Cerebellar nuclear complex (tissue), 1 donor: ENCODE measurements around the gene RALGAPA2.

Experiments
- DNase-seq, 2 experiments: peaks; one replicate each; lab custom pipeline; 2025; lab: John Stamatoyannopoulos, UW

Gene RALGAPA2

GRCh38 chr20:20535051-20535450 is 177.4 kb downstream of the RALGAPA2 start:
- no peak for DNase-seq

- DNase-seq: no peak
Measured at GRCh38 chr20:20531283-20531682, 181.2 kb downstream of the RALGAPA2 start.

- DNase-seq: no peak
Measured at GRCh38 chr20:20530428-20531151, 181.9 kb downstream of the RALGAPA2 start.

- no peak for DNase-seq
Measured at GRCh38 chr20:20529597-20529996, 182.8 kb downstream of the RALGAPA2 start.

GRCh38 chr20:20528861-20529260 is 183.6 kb downstream of the RALGAPA2 start:
- DNase-seq: no peak

GRCh38 chr20:20527661-20528060 is 184.8 kb downstream of the RALGAPA2 start:
- DNase-seq: no peak

- no peak for DNase-seq
Measured at GRCh38 chr20:20525756-20526155, 186.7 kb downstream of the RALGAPA2 start.

- no peak for DNase-seq
Measured at GRCh38 chr20:20525214-20525613, 187.2 kb downstream of the RALGAPA2 start.

- no peak for DNase-seq
Measured at GRCh38 chr20:20524756-20525155, 187.7 kb downstream of the RALGAPA2 start.

- no peak for DNase-seq
Measured at GRCh38 chr20:20521736-20522135, 190.7 kb downstream of the RALGAPA2 start.

GRCh38 chr20:20520776-20521175 is 191.7 kb downstream of the RALGAPA2 start:
- no peak for DNase-seq

GRCh38 chr20:20519269-20519668 is 193.2 kb downstream of the RALGAPA2 start:
- no peak for DNase-seq

- no peak for DNase-seq
Measured at GRCh38 chr20:20518263-20518662, 194.2 kb downstream of the RALGAPA2 start.

GRCh38 chr20:20517296-20517695 is 195.1 kb downstream of the RALGAPA2 start:
- no peak for DNase-seq

- no peak for DNase-seq
Measured at GRCh38 chr20:20513720-20514119, 198.7 kb downstream of the RALGAPA2 start.

- DNase-seq: no peak
Measured at GRCh38 chr20:20505554-20505953, 206.9 kb downstream of the RALGAPA2 start.

GRCh38 chr20:20503777-20504530 is 208.5 kb downstream of the RALGAPA2 start:
- no peak for DNase-seq

- DNase-seq: no peak
Measured at GRCh38 chr20:20501128-20501527, 211.3 kb downstream of the RALGAPA2 start.

- DNase-seq: no peak
Measured at GRCh38 chr20:20500312-20500711, 212.1 kb downstream of the RALGAPA2 start.

- no peak for DNase-seq
Measured at GRCh38 chr20:20499439-20499838, 213.0 kb downstream of the RALGAPA2 start.

GRCh38 chr20:20498076-20498861 is 214.2 kb downstream of the RALGAPA2 start:
- peak; percentile 33 to 70 for DNase-seq

GRCh38 chr20:20497242-20497978 is 215.0 kb downstream of the RALGAPA2 start:
- no peak for DNase-seq
